OCI-LY3 (cell line): Measurements from ENCODE around the gene PDE8A.

Source experiments
- EZH2phosphoT487 ChIP-seq: fragments of 200-600 bp; shearing (Covaris generic); IDR thresholded peaks from 2 replicates; pipeline ENCODE4 v1.6.1; 2018; ENCODE audit warnings: antibody characterized with exemption, mixed run types, low read depth
- TF ChIP-seq, protein P1 (sequence below): fragments of 200-600, 300-600 bp; sonication (generic); IDR thresholded peaks from 2 replicates; pipeline ENCODE4 v1.5.1; 2014; ENCODE audit warnings: antibody characterized with exemption, low read length, low read depth

DNA sequence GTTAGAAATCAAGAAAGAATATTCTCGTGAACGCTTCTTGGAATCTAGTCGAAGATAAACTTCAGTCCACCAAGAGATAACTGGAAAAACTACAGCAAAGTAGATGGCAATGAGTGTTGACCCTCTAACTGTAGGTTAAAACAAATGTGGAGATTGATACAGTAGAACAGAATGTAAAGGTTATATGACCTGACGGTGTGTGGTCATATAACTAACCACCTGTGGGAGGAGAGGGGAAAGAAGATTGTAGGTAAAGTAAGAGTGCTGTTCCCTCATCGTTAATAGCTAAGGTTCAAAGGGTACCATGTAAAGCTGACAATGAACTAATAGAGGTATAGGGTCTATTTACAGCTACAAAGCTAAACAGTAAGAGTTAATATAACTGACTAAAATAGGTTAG is 52.6 kb downstream of the PDE8A start:
- TF ChIP-seq, protein P1, sequence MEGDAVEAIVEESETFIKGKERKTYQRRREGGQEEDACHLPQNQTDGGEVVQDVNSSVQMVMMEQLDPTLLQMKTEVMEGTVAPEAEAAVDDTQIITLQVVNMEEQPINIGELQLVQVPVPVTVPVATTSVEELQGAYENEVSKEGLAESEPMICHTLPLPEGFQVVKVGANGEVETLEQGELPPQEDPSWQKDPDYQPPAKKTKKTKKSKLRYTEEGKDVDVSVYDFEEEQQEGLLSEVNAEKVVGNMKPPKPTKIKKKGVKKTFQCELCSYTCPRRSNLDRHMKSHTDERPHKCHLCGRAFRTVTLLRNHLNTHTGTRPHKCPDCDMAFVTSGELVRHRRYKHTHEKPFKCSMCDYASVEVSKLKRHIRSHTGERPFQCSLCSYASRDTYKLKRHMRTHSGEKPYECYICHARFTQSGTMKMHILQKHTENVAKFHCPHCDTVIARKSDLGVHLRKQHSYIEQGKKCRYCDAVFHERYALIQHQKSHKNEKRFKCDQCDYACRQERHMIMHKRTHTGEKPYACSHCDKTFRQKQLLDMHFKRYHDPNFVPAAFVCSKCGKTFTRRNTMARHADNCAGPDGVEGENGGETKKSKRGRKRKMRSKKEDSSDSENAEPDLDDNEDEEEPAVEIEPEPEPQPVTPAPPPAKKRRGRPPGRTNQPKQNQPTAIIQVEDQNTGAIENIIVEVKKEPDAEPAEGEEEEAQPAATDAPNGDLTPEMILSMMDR, result no peak
- no peak for TF ChIP-seq EZH2phosphoT487
